HG02840 (cell line): ENCODE measurements around the gene MBOAT1.
"Not testable (repeated sequence)": the region's sequence is repeated elsewhere in the genome, so short reads cannot be mapped to it uniquely, and the experiment has no call there.

Experiments
- ATAC-seq: cut with Tn5 transposase; IDR thresholded peaks from one replicate; pipeline ENCODE4 v1.9.1; 2021; ENCODE audit warnings: mild to moderate bottlenecking, moderate library complexity, moderate number of reproducible peaks; ENCODE audit not compliant: unreplicated experiment, low FRiP score

Gene MBOAT1

GRCh38 chr6:20173833-20174792 lies 38.2 kb downstream of the MBOAT1 start:
- ATAC-seq: no peak

DNA sequence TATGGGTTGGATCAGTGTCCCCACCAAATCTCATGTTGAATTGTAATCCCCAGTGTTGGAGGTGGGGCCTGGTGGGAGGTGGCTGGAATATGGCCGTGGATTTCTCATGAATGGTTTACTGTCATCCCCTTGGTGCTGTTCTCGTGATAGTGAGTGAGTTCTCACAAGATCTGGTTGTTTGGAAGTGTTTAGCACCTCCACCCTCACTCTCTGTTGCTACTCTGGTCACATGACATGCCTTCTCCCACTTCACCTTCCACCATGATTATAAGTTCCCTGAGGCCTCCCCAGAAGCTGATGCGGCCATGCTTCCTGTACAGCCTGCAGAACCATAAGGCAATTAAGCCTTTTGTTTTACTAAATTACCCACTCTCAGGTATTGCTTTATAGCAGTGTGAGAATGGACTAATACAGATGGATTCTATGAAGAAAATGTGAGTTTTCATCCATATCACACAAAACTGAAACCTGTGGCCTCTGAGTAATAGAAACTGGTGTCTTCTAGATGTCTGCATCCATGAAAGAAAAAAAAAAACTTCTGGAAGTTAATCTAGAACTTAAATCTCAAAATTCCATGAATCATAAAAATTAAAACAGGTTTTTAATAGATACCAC lies 39.3 kb downstream of the MBOAT1 start:
- ATAC-seq: no peak

- no peak for ATAC-seq
Observed at GRCh38 chr6:20170455-20171148, 41.7 kb downstream of the MBOAT1 start.

DNA sequence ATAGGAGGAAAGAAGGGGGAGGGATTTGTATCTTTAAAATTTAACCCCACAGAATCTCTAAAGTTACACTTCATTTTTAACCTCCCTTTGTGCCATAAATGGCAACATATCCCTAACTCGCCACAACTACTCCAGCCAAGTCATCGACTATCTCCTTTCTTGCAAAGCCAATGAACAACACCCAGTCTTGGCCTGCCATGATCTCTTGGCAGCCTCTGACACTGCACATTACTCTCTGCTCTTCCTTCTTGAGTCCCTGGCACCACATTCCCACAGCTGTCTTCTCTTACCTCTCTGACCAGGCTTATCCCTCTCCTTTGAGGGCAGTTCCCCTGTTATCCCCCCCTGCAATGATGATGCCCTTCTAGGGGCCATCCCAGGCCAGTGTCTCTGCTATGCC lies 42.5 kb downstream of the MBOAT1 start:
- ATAC-seq: no peak

DNA sequence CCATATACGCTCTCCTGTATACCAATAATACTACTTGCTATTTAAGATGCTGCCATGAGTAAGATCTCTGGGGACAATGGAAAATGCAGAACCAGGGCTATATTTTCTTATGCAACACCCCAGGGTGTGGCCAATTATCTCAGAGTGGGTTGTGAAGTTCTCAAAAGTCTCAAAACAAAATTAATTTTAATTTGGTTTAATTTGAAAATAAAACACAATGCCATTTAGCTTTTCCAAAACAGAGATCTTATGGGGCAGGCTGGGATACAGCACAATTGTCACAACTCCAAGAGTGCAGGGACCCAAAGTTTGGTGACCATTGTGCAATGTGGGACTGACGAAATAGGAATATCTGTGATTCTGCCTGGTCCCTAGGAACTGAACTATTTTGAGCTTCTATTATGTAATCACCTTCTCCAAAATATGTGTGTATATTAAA lies 43.1 kb downstream of the MBOAT1 start:
- ATAC-seq: no peak

GRCh38 chr6:20168690-20169089 lies 43.6 kb downstream of the MBOAT1 start:
- no peak for ATAC-seq

DNA sequence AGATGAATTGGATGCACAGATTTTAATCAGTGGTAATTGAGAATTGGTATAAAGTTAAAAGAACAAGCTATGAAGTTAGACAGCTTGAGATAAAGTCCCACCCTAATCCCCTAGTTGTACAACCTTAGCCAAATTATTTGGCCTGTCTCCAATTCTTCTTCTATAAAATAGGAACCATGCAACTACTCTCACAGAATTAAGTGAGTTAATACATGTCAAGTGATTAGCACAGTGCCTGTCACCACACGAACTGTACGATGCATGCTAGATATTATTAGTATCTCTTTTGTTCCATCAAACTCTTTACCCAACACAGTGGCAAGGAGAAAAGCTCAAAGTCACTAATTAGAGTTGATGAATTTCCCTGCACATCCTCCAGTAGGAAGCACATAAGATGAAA lies 44.7 kb downstream of the MBOAT1 start:
- no peak for ATAC-seq

DNA sequence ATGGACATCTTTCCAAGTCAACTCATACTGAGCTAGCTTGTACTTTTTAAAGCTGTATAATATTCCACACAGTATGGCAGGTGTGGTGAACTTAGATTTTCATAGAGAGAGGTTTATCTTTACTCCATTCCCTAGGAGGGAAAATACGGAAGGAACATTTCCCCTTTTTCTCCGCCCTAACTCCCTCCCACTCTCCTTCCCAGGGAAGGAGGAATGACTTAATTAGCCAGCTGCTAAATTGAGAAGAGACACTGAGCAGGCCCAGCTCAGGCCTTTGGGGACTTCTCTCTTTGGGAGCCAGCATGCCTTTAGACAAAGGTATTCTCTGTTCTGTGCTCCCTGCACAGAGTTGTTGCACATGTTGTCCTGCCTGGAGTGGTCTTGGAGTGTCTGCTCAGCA lies 46.1 kb downstream of the MBOAT1 start:
- ATAC-seq: no peak

GRCh38 chr6:20162515-20162914 lies 49.8 kb downstream of the MBOAT1 start:
- ATAC-seq: no peak

GRCh38 chr6:20160541-20161283 lies 51.6 kb downstream of the MBOAT1 start:
- ATAC-seq: no peak

DNA sequence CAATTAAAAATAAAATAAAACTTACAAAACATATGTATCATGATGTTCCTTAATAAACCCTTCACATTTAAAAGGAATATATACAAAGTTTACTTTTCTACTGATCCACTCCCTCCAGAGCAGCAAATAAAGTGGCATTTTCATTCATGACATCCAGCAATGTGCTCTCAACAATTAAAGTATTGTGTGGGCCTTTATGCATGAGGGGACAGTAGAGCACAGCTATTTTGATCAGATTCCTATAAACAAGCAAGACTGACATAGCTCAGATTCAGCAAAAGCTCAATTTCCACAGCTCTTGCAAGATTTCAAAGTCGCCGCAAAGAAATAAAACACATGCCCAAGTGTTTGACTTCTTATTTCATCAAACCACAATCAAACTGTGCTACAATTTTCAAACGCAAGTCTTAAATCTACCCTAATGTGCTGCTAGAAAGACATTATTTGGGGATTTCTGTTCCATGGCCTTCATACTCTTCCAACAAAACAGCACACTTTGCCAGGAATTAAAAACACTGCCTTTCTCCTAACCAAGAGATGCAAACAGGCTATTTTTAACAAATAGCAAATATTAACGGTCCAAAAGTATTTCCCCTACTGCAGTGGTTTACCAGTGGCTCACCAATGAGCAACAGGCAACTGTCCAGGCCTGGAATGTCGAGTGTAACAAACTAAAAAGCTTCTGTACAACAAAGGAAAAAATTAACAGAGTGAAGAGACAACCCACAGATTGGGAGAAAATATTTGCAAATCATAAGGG lies 52.3 kb downstream of the MBOAT1 start:
- no peak for ATAC-seq

DNA sequence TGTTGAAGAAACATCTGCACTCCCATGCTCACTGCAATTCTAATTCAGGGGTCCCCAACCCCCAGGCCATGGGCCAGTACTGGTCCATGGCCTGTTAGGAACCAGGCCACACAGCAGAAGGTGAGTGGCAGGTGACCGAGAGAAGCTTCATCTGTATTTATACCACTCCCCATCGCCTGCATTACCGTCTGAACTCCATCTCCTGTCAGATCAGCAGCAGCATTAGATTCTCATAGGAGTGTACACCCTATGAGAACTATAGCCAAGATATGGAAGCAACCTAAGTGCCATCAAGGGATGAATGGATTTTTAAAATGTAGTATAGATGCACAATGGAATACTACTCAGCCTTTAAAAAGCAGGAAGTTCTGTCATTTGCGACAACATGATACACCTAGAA lies 53.2 kb downstream of the MBOAT1 start:
- ATAC-seq: no peak

DNA sequence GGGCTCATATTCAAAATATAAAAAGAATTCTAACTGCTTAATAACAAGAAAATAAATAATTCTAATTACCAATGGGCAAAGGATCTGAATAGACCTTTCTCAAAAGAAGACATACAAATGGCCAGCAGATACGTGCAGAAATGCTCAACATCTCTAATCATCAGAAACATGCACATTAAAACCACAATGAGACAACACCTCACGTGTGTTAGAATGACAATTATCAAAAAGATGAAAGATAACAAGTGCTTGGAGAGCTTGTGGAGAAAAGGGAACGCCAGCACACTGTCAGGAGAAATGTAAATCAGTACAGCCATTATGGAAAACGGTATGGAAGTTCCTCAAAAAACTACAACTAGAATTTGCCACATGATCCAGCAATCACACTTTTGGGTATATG lies 53.6 kb downstream of the MBOAT1 start:
- no peak for ATAC-seq

GRCh38 chr6:20156824-20157223 lies 55.4 kb downstream of the MBOAT1 start:
- no peak for ATAC-seq

DNA sequence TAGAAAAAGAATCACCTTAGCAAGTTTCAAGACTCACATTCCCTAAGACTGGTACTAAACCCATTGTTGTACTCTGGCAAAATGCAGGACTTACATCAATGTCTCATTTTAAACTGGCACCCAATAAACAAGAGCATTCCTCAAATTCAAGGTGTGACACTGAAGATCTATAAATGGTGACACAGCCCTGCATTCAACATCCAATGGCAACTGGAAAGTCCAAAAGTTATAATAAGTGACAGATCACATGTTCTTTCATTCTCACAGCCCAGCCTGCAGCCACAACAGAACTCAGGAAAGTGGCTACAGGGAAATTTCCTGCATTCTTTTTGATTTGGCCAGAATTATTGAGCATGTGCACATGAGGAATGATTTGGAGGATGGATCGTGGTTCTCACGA lies 57.5 kb downstream of the MBOAT1 start:
- ATAC-seq: no peak

GRCh38 chr6:20153194-20153593 lies 59.1 kb downstream of the MBOAT1 start:
- ATAC-seq: no peak

DNA sequence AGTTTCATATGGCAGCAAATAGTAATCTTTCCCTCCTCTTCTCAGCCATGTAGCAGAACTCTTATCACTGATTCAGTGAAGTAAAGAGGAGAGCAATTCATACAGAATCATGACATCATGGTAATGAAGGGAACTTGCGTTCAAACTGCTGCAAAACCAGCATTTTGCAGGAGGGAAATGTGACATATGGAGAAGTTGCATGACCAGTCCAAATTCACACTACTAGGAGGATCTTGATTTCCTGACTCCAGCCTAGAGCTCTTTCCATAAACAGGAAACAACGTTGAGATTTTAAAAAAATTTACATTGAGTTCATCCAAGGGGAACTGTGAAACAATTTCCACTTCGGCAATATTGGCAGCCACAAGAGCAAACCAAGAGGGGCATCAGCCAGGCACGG lies 63.8 kb downstream of the MBOAT1 start:
- no peak for ATAC-seq

- ATAC-seq: no peak
Observed at GRCh38 chr6:20147469-20147868, 64.8 kb downstream of the MBOAT1 start.

DNA sequence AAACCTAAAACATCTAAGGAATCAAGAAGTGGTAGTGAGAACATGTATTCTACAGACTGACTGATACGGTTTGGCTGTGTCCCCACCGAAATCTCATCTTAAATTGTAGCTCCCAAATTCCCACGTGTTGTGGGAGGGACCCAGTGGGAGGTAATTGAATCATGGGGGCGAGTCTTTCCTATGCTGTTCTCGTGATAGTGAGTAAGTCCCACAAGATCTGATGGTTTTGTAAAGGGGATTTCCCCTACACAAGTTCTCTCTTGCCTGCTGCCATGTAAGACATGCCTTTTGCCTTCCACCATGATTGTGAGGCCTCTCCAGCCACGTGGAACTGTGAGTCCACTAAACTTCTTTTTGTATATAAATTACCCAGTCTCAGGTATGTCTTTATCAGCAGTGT lies 65.4 kb downstream of the MBOAT1 start:
- ATAC-seq: not testable (repeated sequence)

- ATAC-seq: no peak
Observed at GRCh38 chr6:20146291-20146690, 66.0 kb downstream of the MBOAT1 start.
